NCI-H2227 (cell line): ENCODE data around the gene MGA.

Experiments used
- DNase-seq: peaks from one replicate; lab custom pipeline; 2025; ENCODE audit not compliant: unreplicated experiment; lab: John Stamatoyannopoulos, UW

The MGA gene

GRCh38 chr15:41804916-41805666 is 144.9 kb downstream of the MGA start:
- no peak for DNase-seq

- no peak for DNase-seq
These were observed 145.5 kb downstream of the MGA start for GRCh38 chr15:41805711-41806110.

- DNase-seq, result no peak
These were observed 146.3 kb downstream of the MGA start for GRCh38 chr15:41806291-41807181.

- DNase-seq, result no peak
These were observed 148.9 kb downstream of the MGA start for GRCh38 chr15:41809121-41809520.

GRCh38 chr15:41809526-41810220 is 149.5 kb downstream of the MGA start:
- no peak for DNase-seq

GRCh38 chr15:41810651-41811431 is 150.6 kb downstream of the MGA start:
- DNase-seq, result no peak

GRCh38 chr15:41811432-41812195 is 151.4 kb downstream of the MGA start:
- DNase-seq, result peak; percentile 77

- DNase-seq, result no peak
These were observed 152.7 kb downstream of the MGA start for GRCh38 chr15:41812820-41813375.

GRCh38 chr15:41813426-41813825 is 153.2 kb downstream of the MGA start:
- DNase-seq, result no peak

- no peak for DNase-seq
These were observed 154.3 kb downstream of the MGA start for GRCh38 chr15:41814534-41814933.

- DNase-seq, result no peak
These were observed 156.6 kb downstream of the MGA start for GRCh38 chr15:41816788-41817187.

GRCh38 chr15:41817327-41817726 is 157.1 kb downstream of the MGA start:
- no peak for DNase-seq

GRCh38 chr15:41817781-41818180 is 157.6 kb downstream of the MGA start:
- DNase-seq, result no peak

GRCh38 chr15:41819455-41820050 is 159.3 kb downstream of the MGA start:
- DNase-seq, result no peak

- DNase-seq, result no peak
These were observed 160.7 kb downstream of the MGA start for GRCh38 chr15:41820791-41821423.

- DNase-seq, result no peak
These were observed 161.6 kb downstream of the MGA start for GRCh38 chr15:41821831-41822230.

- DNase-seq, result no peak
These were observed 162.3 kb downstream of the MGA start for GRCh38 chr15:41822471-41822870.
